Endothelial cell of umbilical vein (primary cell): ENCODE results near the gene ZNF22.

ENCODE experiments used
- CTCF ChIP-seq, 2 donors: IDR thresholded peaks; 1 replicate in 1 of 2; 2 replicates in 1 of 2; pipeline ENCODE4 v1.5.1; 2011; ENCODE audit warnings: low read length in 2 of 2, mild to moderate bottlenecking in 2 of 2, moderate library complexity in 2 of 2, control low read depth in 1 of 2, inconsistent platforms in 1 of 2, low read depth in 1 of 2; ENCODE audit not compliant: insufficient read depth in 1 of 2; ENCODE audit errors: extremely low read depth in 1 of 2
- EZH2 ChIP-seq: IDR thresholded peaks from 2 replicates; pipeline ENCODE4 v1.6.1; 2012; ENCODE audit warnings: borderline replicate concordance, low read depth, mild to moderate bottlenecking, moderate library complexity, low read length, inconsistent platforms; ENCODE audit not compliant: severe bottlenecking
- FOS ChIP-seq: IDR thresholded peaks from 2 replicates; pipeline ENCODE4 v1.6.1; 2011; ENCODE audit warnings: mild to moderate bottlenecking, low read length, moderate library complexity, borderline replicate concordance; ENCODE audit not compliant: insufficient read depth
- POLR2A ChIP-seq: IDR thresholded peaks from 2 replicates; pipeline ENCODE4 v1.6.1; 2012; ENCODE audit warnings: low read depth, mild to moderate bottlenecking, control low read depth, low read length
- POLR2AphosphoS5 ChIP-seq: IDR thresholded peaks from 2 replicates; pipeline ENCODE4 v1.6.1; 2012; ENCODE audit warnings: low read depth, mild to moderate bottlenecking, control low read depth, low read length, moderate library complexity; ENCODE audit not compliant: insufficient read depth

GRCh38 chr10:45006276-45007030 lies 5.7 kb downstream of the ZNF22 start:
- TF ChIP-seq CTCF (IDR thresholded peaks at IDR 0.05; ENCODE audit: extremely low read depth in 1 of 2, insufficient read depth in 1 of 2, low read depth in 1 of 2, low read length in 2 of 2) (no peak), EZH2 (no peak), POLR2A (no peak), POLR2AphosphoS5 (no peak), FOS (no peak)
